Psoas muscle (tissue), 8 donors: Measurements from ENCODE around the gene VIPR2. TPM values are rescaled to one million over a fixed set of nuclear protein-coding genes. Genes with fewer than 3 reads are reported as not detected.

Source experiments
- ATAC-seq, 4 donors: fragments of 200-7000 bp; cut with Tn5 transposase; one replicate each; pipeline ENCODE4 v1.9.1; 2020; ENCODE audit warnings: moderate library complexity in 3 of 4, mild to moderate bottlenecking in 2 of 4
- DNase-seq, 2 donors: peaks; one replicate each; pipeline ENCODE4 v3.0.0-alpha.2; 2020
- H3K27ac ChIP-seq: fragments of 200-600 bp; one replicate; pipeline ENCODE4 v1.8.0; 2022
- H3K27me3 ChIP-seq, 3 donors: fragments of 200-600 bp in 1 of 3; one replicate each; pipeline versions ENCODE4 v1.6.1 to v1.8.0; 2013 to 2022; ENCODE audit warnings: low read length in 2 of 3, mild to moderate bottlenecking in 2 of 3, moderate library complexity in 1 of 3; ENCODE audit not compliant: insufficient read depth in 3 of 3
- H3K36me3 ChIP-seq, 2 donors: fragments of 200-600 bp in 1 of 2; one replicate each; pipeline versions ENCODE4 v1.6.1 to v1.8.0; 2013 to 2022; ENCODE audit warnings: low read depth in 1 of 2, mild to moderate bottlenecking in 1 of 2, moderate library complexity in 1 of 2; ENCODE audit not compliant: insufficient read depth in 1 of 2
- H3K4me1 ChIP-seq: fragments of 200-600 bp; one replicate; pipeline ENCODE4 v1.8.0; 2022
- H3K4me3 ChIP-seq: fragments of 200-600 bp; one replicate; pipeline ENCODE4 v1.8.0; 2022; ENCODE audit warnings: mild to moderate bottlenecking
- H3K9me3 ChIP-seq: fragments of 200-600 bp; one replicate; pipeline ENCODE4 v1.8.0; 2022
- CTCF ChIP-seq: fragments of 200-600 bp; IDR thresholded peaks from one replicate; pipeline ENCODE4 v1.8.0; 2022; ENCODE audit warnings: antibody characterized with exemption
- WGBS, 3 donors: extraction: QIAGEN DNeasy Blood & Tissue Kit; methylation state at CpG; one replicate each; pipeline versions ENCODE4 v1.1.6 to v1.1.7; 2013; 5-methylcytosine and 5-hydroxymethylcytosine counted together
- intact Hi-C, 2 donors: fragments of 100-400 bp; cut with DNase I; formaldehyde crosslinking; loops; one replicate each; pipeline versions ENCODE4 v1.11.0 to v1.14.2; 2022
- polyA plus RNA-seq, 3 donors: library from polyadenylated mRNA; stranded (reverse); fragments of 200-250 nt; gene quantifications; one replicate each; pipeline ENCODE4 v1.2.3, GENCODE V29; 2013
- total RNA-seq, 4 donors: library from RNA; stranded (reverse); fragmentation: NEBNext Ultra II Directional in 2 of 4; extraction: Animal tissue kit (Norgen Biotek cat#: 25700) in 2 of 4; gene quantifications; one replicate each; pipeline versions ENCODE4 v1.2.1 to v1.2.4, GENCODE V29; 2021 to 2023
- donor health status: healthy with polysubstance abuse.
- donor health status: DM: no; HTN: no; CAD: no; lungs with moderate emphysema.
- donor health status: Bipolar disorder and iron deficiency.
- donor health status: healthy.
- donor health status: DM: yes; HTN: yes; CAD: no.
- donor health status: DM: no; HTN: no; CAD: no.
- donor health status: DM: no; HTN: no; CAD: no.
- donor health status: DM: yes; HTN: yes; CAD: no.

Gene VIPR2
- total and polyA plus RNA-seq, 7 donors: 0.60 to 3.6 (median 2.4) TPM

GRCh38 chr7:159032322-159032721, 112.3 kb downstream of the VIPR2 start:
- Histone ChIP-seq H3K9me3 (no peaks in the 10 kb centered on the region), H3K4me3 (no peak overlapping the region), H3K27me3 (peaks cover 0 to 2% (median 0%) of the 10 kb centered on the region in 3 donors), H3K27ac (no peak overlapping the region), H3K4me1 (no peaks in the 10 kb centered on the region), H3K36me3 (no peaks in the 10 kb centered on the region)
- intact Hi-C loops: loop anchor here (5.0 to 10.0 kb wide), 3 partner anchors 65 to 112 kb away; partner anchors contain the start of gene VIPR2 (in 2 of the 2)
- no peak for ATAC-seq
- TF ChIP-seq CTCF: no peak
- WGBS, 3 donors: 56 to 82% (median 64%) methylated on average over 14 of the region's 14 CpGs
- no peak for DNase-seq

GRCh38 chr7:159031750-159032149, 112.9 kb downstream of the VIPR2 start:
- peaks cover 0 to 2% (median 0%) of the 10 kb centered on the region in 3 donors for H3K27me3 ChIP-seq
- 87 to 89% (median 87%) methylated on average over 17 of the region's 17 CpGs for WGBS, 3 donors

GRCh38 chr7:159031135-159031701, 113.4 kb downstream of the VIPR2 start:
- Histone ChIP-seq H3K4me3 (peak overlapping the region; percentile 76), H3K4me1 (no peaks in the 10 kb centered on the region), H3K27ac (peak overlapping the region; percentile 72), H3K36me3 (no peaks in the 10 kb centered on the region), H3K9me3 (no peaks in the 10 kb centered on the region), H3K27me3 (peaks cover 0 to 2% (median 0%) of the 10 kb centered on the region in 3 donors)
- 19 to 31% (median 27%) methylated on average over 28 to 31 of the region's 31 CpGs for WGBS, 3 donors
- DNase-seq (peak; percentile 67 to 78), ATAC-seq (peak; percentile 35 to 63 (median 48))
- TF ChIP-seq CTCF: no peak
- intact Hi-C loops: loop anchor here (5.0 to 10.0 kb wide), 3 partner anchors 66 to 114 kb away; partner anchors contain the start of gene VIPR2 (in 2 of the 2)

More at GRCh38 chr7:159031750-159032149, 112.9 kb downstream of the VIPR2 start:
- no peaks in the 10 kb centered on the region for H3K4me1 ChIP-seq
- no peak for TF ChIP-seq CTCF
- H3K36me3 ChIP-seq: no peaks in the 10 kb centered on the region
- ATAC-seq (no peak), DNase-seq (no peak)
- H3K27ac ChIP-seq: peak overlapping the region; percentile 72
- H3K4me3 ChIP-seq: no peak overlapping the region
- intact Hi-C loops: loop anchor here (5.0 to 10.0 kb wide), 3 partner anchors 66 to 113 kb away; partner anchors contain the start of gene VIPR2 (in 2 of the 2)
- H3K9me3 ChIP-seq: no peaks in the 10 kb centered on the region

- no peaks in the 10 kb centered on the region for H3K36me3 ChIP-seq
- H3K27ac ChIP-seq: peak overlapping the region; percentile 72
- WGBS, 3 donors: 2 to 4% (median 2%) methylated on average over 59 of the region's 59 CpGs
- peak; percentile 46 for TF ChIP-seq CTCF
- H3K4me3 ChIP-seq: peak overlapping the region; percentile 76
- ATAC-seq (peak; percentile 74 to 93 (median 82)), DNase-seq (peak; percentile 60 to 84)
- no peaks in the 10 kb centered on the region for H3K4me1 ChIP-seq
- no peaks in the 10 kb centered on the region for H3K9me3 ChIP-seq
- intact Hi-C loops: loop anchor here (5.0 to 10.0 kb wide), 3 partner anchors 67 to 114 kb away; partner anchors contain the start of gene VIPR2 (in 2 of the 2)
- peaks cover 0 to 2% (median 0%) of the 10 kb centered on the region in 3 donors for H3K27me3 ChIP-seq
These were observed 114.1 kb downstream of the VIPR2 start for GRCh38 chr7:159030490-159031134.
